Neural cell (in vitro differentiated cells): ENCODE data around the gene YWHAB. TPM values are rescaled to one million over a fixed set of nuclear protein-coding genes. Genes with fewer than 3 reads are reported as not detected.
"Not testable (repeated sequence)": the region's sequence is repeated elsewhere in the genome, so short reads cannot be mapped to it uniquely, and the experiment has no call there.

ENCODE experiments used
- H2AFZ ChIP-seq: fragments of 200-600, 300-800 bp; sonication (generic), shearing (Covaris generic); 2 replicates; pipeline ENCODE4 v1.6.0; 2014; ENCODE audit warnings: low read depth, mild to moderate bottlenecking, antibody characterized with exemption, low read length, moderate library complexity
- H3F3A ChIP-seq: fragments of 200-600 bp; shearing (Covaris generic); 2 replicates; pipeline ENCODE4 v1.6.1; 2016; ENCODE audit warnings: mild to moderate bottlenecking, moderate library complexity, mixed read lengths, antibody characterized with exemption, low read length; ENCODE audit not compliant: insufficient read depth, poor library complexity, severe bottlenecking
- H3K27ac ChIP-seq: fragments of 200-600, 300-800 bp; sonication (generic), shearing (Covaris generic); 2 replicates; pipeline ENCODE4 v1.5.1; 2014; ENCODE audit warnings: mild to moderate bottlenecking, low read length, moderate library complexity
- H3K27me3 ChIP-seq: fragments of 300-800, 200-600 bp; sonication (generic), shearing (Covaris generic); 2 replicates; pipeline ENCODE4 v1.6.0; 2014; ENCODE audit warnings: mild to moderate bottlenecking, low read depth, low read length, moderate library complexity; ENCODE audit not compliant: insufficient read depth
- H3K36me3 ChIP-seq: fragments of 300-800, 200-600 bp; sonication (generic), shearing (Covaris generic); 2 replicates; pipeline ENCODE4 v1.5.1; 2014; ENCODE audit warnings: mild to moderate bottlenecking, antibody characterized with exemption, low read length, moderate library complexity; ENCODE audit not compliant: insufficient read depth
- H3K4me2 ChIP-seq: fragments of 300-800, 200-600 bp; sonication (generic), shearing (Covaris generic); 2 replicates; pipeline ENCODE4 v1.6.0; 2014; ENCODE audit warnings: mild to moderate bottlenecking, low read length
- H3K4me3 ChIP-seq: fragments of 300-800, 200-600 bp; sonication (generic), shearing (Covaris generic); 2 replicates; pipeline ENCODE4 v1.5.1; 2014; ENCODE audit warnings: mild to moderate bottlenecking, low read length, moderate library complexity
- H3K79me2 ChIP-seq: fragments of 200-600 bp; shearing (Covaris generic); replicated peaks from 2 replicates; pipeline ENCODE4 v1.6.0; 2014; ENCODE audit warnings: mild to moderate bottlenecking, low read length, moderate library complexity; ENCODE audit not compliant: insufficient read depth
- H3K9ac ChIP-seq: fragments of 300-800, 200-600 bp; sonication (generic), shearing (Covaris generic); 2 replicates; pipeline ENCODE4 v1.6.1; 2016; ENCODE audit warnings: mild to moderate bottlenecking, low read length, mixed read lengths
- H3K9me2 ChIP-seq: fragments of 200-600 bp; shearing (Covaris generic); 2 replicates; pipeline ENCODE4 v1.6.1; 2016; ENCODE audit warnings: mild to moderate bottlenecking, low read length, mixed read lengths; ENCODE audit not compliant: insufficient read depth
- H3K9me3 ChIP-seq: fragments of 200-600, 300-800 bp; sonication (generic), shearing (Covaris generic); 2 replicates; pipeline ENCODE4 v1.6.1; 2016; ENCODE audit warnings: mild to moderate bottlenecking, mixed run types, low read length, moderate library complexity, mixed read lengths
- H4K20me1 ChIP-seq: fragments of 200-600 bp; shearing (Covaris generic); 2 replicates; pipeline ENCODE4 v1.6.1; 2016; ENCODE audit warnings: mild to moderate bottlenecking, mixed run types; ENCODE audit not compliant: insufficient read depth
- EP300 ChIP-seq: fragments of 450-650 bp; conservative IDR thresholded peaks from 2 replicates; pipeline ENCODE4 v1.6.1; 2014; ENCODE audit warnings: antibody characterized with exemption, mild to moderate bottlenecking, moderate library complexity; ENCODE audit not compliant: poor library complexity, severe bottlenecking
- EZH2 ChIP-seq: fragments of 200-600, 300-800 bp; shearing (Covaris generic), sonication (generic); IDR thresholded peaks from 2 replicates; pipeline ENCODE4 v1.6.1; 2014; ENCODE audit warnings: antibody characterized with exemption, low read length, borderline replicate concordance, mild to moderate bottlenecking; ENCODE audit not compliant: insufficient read depth, poor library complexity, severe bottlenecking
- MXI1 ChIP-seq: fragments of 450-650 bp; conservative IDR thresholded peaks from 2 replicates; pipeline ENCODE4 v1.6.1; 2014; ENCODE audit warnings: antibody characterized with exemption, mild to moderate bottlenecking; ENCODE audit not compliant: poor library complexity, severe bottlenecking
- POLR2AphosphoS5 ChIP-seq: IDR thresholded peaks from 2 replicates; pipeline ENCODE4 v1.6.1; 2012
- RAD21 ChIP-seq: fragments of 450-650 bp; conservative IDR thresholded peaks from 2 replicates; pipeline ENCODE4 v1.6.1; 2014; ENCODE audit warnings: antibody characterized with exemption, mild to moderate bottlenecking, moderate library complexity
- SMC3 ChIP-seq: fragments of 450-650 bp; conservative IDR thresholded peaks from 2 replicates; pipeline ENCODE4 v1.6.1; 2014; ENCODE audit warnings: antibody characterized with exemption, mild to moderate bottlenecking, moderate library complexity; ENCODE audit not compliant: poor library complexity
- TAF1 ChIP-seq: IDR thresholded peaks from 2 replicates; pipeline ENCODE4 v1.6.1; 2012; ENCODE audit warnings: low read depth
- polyA plus RNA-seq: library from polyadenylated mRNA; depleted of rRNA; stranded (reverse); fragments of >200 nt; gene quantifications from 2 replicates; pipeline ENCODE4 v1.2.3, GENCODE V29; 2014
- TF ChIP-seq, protein P1 (sequence below): IDR thresholded peaks from 2 replicates; pipeline ENCODE4 v1.6.1; 2012; ENCODE audit warnings: borderline replicate concordance
- TF ChIP-seq, protein P2 (sequence below): fragments of 450-650 bp; IDR thresholded peaks from 2 replicates; pipeline ENCODE4 v1.5.1; 2014; ENCODE audit warnings: antibody characterized with exemption, mild to moderate bottlenecking, moderate library complexity; ENCODE audit not compliant: poor library complexity, severe bottlenecking

The YWHAB gene
- polyA plus RNA-seq, 1 donor from 2014 or later: 279 TPM

DNA sequence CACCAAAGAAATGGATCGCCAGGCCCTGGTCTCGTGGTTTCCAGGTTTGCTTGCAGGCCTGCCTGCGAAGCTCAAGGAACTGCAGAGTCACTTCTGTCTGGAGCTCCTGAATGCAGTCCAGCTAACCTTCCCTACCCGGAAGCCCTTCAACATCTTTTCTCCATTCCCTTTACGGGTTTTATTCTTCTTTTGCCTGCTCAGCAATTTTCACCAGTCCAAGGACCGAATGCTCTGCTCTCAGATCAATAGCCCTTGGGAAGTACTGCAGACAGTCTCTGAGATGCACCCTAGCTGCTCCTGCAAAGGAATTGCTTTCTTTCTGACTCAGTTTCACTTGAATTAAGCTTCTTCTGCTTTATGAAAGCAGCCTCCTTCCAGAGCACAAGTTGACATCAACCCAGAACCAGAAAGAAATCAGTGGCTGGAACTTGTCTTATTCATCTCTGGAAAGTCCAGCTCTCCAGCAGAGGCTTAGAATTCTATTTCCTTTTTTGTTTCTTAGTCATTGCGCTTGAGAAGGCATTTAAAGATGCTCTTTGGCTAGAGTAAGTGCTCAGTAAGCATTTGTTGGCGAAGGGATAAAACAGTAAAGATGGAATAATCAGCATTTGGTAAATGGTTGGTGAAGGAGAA lies 18.7 kb upstream of the YWHAB start:
- Histone ChIP-seq H3K79me2 (no peaks in the 10 kb centered on the region), H3K9me3 (no peaks in the 10 kb centered on the region), H3K9ac (no peak overlapping the region), H2AFZ (no peak overlapping the region), H3K36me3 (no peaks in the 10 kb centered on the region), H4K20me1 (no peaks in the 10 kb centered on the region), H3F3A (no peaks in the 10 kb centered on the region), H3K9me2 (no peaks in the 10 kb centered on the region), H3K4me3 (no peak overlapping the region), H3K27me3 (no peaks in the 10 kb centered on the region), H3K4me2 (no peak overlapping the region), H3K27ac (no peak overlapping the region)
- TF ChIP-seq EZH2: no peak
- no peak for TF ChIP-seq RAD21
- no peak for TF ChIP-seq MXI1
- no peak for TF ChIP-seq POLR2AphosphoS5
- TF ChIP-seq, protein P1, sequence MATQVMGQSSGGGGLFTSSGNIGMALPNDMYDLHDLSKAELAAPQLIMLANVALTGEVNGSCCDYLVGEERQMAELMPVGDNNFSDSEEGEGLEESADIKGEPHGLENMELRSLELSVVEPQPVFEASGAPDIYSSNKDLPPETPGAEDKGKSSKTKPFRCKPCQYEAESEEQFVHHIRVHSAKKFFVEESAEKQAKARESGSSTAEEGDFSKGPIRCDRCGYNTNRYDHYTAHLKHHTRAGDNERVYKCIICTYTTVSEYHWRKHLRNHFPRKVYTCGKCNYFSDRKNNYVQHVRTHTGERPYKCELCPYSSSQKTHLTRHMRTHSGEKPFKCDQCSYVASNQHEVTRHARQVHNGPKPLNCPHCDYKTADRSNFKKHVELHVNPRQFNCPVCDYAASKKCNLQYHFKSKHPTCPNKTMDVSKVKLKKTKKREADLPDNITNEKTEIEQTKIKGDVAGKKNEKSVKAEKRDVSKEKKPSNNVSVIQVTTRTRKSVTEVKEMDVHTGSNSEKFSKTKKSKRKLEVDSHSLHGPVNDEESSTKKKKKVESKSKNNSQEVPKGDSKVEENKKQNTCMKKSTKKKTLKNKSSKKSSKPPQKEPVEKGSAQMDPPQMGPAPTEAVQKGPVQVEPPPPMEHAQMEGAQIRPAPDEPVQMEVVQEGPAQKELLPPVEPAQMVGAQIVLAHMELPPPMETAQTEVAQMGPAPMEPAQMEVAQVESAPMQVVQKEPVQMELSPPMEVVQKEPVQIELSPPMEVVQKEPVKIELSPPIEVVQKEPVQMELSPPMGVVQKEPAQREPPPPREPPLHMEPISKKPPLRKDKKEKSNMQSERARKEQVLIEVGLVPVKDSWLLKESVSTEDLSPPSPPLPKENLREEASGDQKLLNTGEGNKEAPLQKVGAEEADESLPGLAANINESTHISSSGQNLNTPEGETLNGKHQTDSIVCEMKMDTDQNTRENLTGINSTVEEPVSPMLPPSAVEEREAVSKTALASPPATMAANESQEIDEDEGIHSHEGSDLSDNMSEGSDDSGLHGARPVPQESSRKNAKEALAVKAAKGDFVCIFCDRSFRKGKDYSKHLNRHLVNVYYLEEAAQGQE: no peak
- TF ChIP-seq EP300: no peak
- no peak for TF ChIP-seq TAF1
- TF ChIP-seq, protein P2, sequence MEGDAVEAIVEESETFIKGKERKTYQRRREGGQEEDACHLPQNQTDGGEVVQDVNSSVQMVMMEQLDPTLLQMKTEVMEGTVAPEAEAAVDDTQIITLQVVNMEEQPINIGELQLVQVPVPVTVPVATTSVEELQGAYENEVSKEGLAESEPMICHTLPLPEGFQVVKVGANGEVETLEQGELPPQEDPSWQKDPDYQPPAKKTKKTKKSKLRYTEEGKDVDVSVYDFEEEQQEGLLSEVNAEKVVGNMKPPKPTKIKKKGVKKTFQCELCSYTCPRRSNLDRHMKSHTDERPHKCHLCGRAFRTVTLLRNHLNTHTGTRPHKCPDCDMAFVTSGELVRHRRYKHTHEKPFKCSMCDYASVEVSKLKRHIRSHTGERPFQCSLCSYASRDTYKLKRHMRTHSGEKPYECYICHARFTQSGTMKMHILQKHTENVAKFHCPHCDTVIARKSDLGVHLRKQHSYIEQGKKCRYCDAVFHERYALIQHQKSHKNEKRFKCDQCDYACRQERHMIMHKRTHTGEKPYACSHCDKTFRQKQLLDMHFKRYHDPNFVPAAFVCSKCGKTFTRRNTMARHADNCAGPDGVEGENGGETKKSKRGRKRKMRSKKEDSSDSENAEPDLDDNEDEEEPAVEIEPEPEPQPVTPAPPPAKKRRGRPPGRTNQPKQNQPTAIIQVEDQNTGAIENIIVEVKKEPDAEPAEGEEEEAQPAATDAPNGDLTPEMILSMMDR: no peak
- no peak for TF ChIP-seq SMC3

GRCh38 chr20:44869471-44869870 lies 16.0 kb upstream of the YWHAB start:
- H3K27ac ChIP-seq: no peak overlapping the region
- no peaks in the 10 kb centered on the region for H3F3A ChIP-seq
- no peaks in the 10 kb centered on the region for H3K36me3 ChIP-seq
- H2AFZ ChIP-seq: no peak overlapping the region
- TF ChIP-seq, protein P1: no peak
- TF ChIP-seq, protein P2: no peak
- TF ChIP-seq RAD21: no peak
- no peak for TF ChIP-seq TAF1
- no peak for TF ChIP-seq EZH2
- TF ChIP-seq SMC3: no peak
- no peak for TF ChIP-seq MXI1
- TF ChIP-seq POLR2AphosphoS5: no peak
- no peak for TF ChIP-seq EP300
- H3K9me2 ChIP-seq: no peaks in the 10 kb centered on the region
- H4K20me1 ChIP-seq: no peaks in the 10 kb centered on the region
- H3K79me2 ChIP-seq: no peaks in the 10 kb centered on the region
- no peaks in the 10 kb centered on the region for H3K9me3 ChIP-seq
- H3K4me3 ChIP-seq: no peak overlapping the region
- H3K9ac ChIP-seq: no peak overlapping the region
- H3K27me3 ChIP-seq: no peaks in the 10 kb centered on the region
- no peak overlapping the region for H3K4me2 ChIP-seq

DNA sequence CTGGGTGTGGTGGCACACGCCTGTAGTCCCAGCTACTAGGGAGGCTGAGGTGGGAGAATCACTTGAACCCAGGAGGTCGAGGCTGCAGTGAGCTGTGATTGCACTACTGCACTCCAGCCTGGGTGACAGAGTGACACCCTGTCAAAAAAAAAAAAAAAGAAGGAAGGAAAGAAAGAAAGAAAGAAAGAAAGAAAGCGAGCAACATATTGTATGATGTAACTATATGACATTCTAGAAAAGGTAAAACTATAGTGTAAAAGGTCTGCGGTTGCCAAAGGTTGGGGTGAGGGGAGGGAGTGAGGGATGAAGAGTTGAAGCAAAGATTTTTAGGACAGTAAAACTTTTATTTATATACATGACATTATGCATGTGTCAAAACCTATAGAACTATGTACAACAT lies 3.1 kb upstream of the YWHAB start:
- not testable (repeated sequence) for H3K9me3 ChIP-seq, H3K27ac ChIP-seq, H3K9ac ChIP-seq, H3K4me2 ChIP-seq, H4K20me1 ChIP-seq, H3K27me3 ChIP-seq, H3K9me2 ChIP-seq, H2AFZ ChIP-seq, H3K4me3 ChIP-seq, H3F3A ChIP-seq, H3K36me3 ChIP-seq
- peaks cover 18% of the 10 kb centered on the region for H3K79me2 ChIP-seq
